ENCODE results near the gene PLCB4. TPM values are rescaled to one million over a fixed set of nuclear protein-coding genes. Genes with fewer than 3 reads are reported as not detected.

The PLCB4 gene
- total and polyA plus RNA-seq, 2 donors (not counting 1 experiment from before 2014, with no cell fraction given), result 7.3 to 13.7 TPM

DNA sequence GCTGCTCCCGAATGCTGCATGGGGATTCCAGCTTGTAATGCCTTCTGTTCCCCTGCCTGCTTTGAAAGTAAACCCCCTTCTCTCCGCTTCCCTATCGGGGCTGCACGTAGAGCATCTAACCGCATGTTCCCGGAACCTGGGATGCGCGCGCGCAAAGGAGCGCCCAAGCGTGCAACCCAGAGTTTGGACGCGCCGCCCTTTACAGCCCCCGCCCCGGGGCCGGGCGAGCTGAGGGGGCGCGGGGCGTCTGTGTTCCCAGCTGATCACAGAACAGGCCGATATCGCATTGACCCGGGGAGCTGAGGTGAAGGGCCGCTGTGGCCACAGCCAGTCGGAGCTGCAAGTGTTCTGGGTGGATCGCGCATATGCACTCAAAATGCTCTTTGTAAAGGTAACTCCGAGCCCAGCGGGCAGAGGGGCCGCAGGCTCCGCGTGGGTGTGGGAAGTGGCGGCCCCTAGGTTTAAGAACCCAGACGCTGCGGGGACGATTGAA, 446.9 kb downstream of the PLCB4 start:
- H3K9me3 ChIP-seq (ENCODE audit: control insufficient read depth, insufficient read depth, low read depth, low read length), result no peaks in the 10 kb centered on the region
- peaks cover 34% of the 10 kb centered on the region for H3K27me3 ChIP-seq (ENCODE audit: control insufficient read depth, insufficient read depth, low read length)
- peak overlapping the region; percentile 17 for H3K4me2 ChIP-seq (ENCODE audit: extremely low read depth, insufficient read depth, low read length)
- H3K36me3 ChIP-seq (ENCODE audit: control insufficient read depth, insufficient read depth, low read length), result no peaks in the 10 kb centered on the region
- H3K4me1 ChIP-seq (ENCODE audit: control insufficient read depth, extremely low read depth, insufficient read depth, low read length), result no peaks in the 10 kb centered on the region
- no peaks in the 10 kb centered on the region for H4K20me1 ChIP-seq (ENCODE audit: control insufficient read depth, extremely low read depth, insufficient read depth, low read length)
- no peaks in the 10 kb centered on the region for H3K79me2 ChIP-seq (ENCODE audit: control insufficient read depth, insufficient read depth, low read length)
- H2AFZ ChIP-seq (ENCODE audit: low read length), result no peak overlapping the region
- no peak overlapping the region for H3K27ac ChIP-seq (ENCODE audit: insufficient read depth, low read length)
- peak overlapping the region in 2 of 4 experiments; percentile 1 to 23 for H3K4me3 ChIP-seq (replicated peaks in 1 of 4; ENCODE audit: control extremely low read depth in 1 of 4, insufficient read depth in 1 of 4, low read depth in 3 of 4, low read length in 4 of 4)
- DNase-seq (ENCODE audit: low read depth in 2 of 2), result no peak
- TF ChIP-seq EZH2 (IDR thresholded peaks at IDR 0.05; ENCODE audit: low read length, missing control alignments), result peak; percentile 44
- TF ChIP-seq, protein P1, sequence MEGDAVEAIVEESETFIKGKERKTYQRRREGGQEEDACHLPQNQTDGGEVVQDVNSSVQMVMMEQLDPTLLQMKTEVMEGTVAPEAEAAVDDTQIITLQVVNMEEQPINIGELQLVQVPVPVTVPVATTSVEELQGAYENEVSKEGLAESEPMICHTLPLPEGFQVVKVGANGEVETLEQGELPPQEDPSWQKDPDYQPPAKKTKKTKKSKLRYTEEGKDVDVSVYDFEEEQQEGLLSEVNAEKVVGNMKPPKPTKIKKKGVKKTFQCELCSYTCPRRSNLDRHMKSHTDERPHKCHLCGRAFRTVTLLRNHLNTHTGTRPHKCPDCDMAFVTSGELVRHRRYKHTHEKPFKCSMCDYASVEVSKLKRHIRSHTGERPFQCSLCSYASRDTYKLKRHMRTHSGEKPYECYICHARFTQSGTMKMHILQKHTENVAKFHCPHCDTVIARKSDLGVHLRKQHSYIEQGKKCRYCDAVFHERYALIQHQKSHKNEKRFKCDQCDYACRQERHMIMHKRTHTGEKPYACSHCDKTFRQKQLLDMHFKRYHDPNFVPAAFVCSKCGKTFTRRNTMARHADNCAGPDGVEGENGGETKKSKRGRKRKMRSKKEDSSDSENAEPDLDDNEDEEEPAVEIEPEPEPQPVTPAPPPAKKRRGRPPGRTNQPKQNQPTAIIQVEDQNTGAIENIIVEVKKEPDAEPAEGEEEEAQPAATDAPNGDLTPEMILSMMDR (conservative IDR thresholded peaks at IDR 0.05 in 1 of 2, IDR thresholded peaks at IDR 0.05 in 1 of 2; ENCODE audit: low read depth in 1 of 2, low read length in 2 of 2), result no peak
- H3K9ac ChIP-seq (ENCODE audit: insufficient read depth, low read length), result no peak overlapping the region

DNA sequence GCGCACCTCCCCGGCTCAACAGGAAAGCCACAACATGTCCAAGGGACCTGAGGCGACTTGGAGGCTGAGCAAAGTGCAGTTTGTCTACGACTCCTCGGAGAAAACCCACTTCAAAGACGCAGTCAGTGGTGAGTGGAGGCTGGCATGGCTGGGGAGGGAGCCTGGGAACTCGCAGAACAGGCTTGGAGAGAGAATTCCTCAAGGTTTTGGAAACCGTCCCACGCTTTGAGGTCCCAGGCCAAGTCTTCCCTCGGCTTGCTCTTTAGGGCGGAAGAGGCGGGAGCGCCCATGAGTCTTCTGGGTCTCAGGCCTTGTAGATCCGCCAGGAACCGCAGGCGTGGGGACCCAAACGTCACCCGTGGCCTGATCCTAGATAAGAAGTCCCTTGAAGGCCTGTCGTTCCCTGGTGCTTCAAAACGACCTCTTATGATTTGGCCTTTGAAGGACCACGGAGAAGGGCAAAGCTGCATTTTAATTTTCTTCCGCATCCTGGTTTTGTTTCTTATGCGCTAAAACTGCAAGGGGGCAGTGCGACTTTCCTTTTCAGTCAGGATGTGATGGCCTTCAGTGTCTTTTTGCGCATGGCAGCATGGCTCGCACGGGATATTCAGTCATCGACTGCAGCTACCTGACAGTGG, 447.5 kb downstream of the PLCB4 start:
- DNase-seq (ENCODE audit: low read depth in 2 of 2), result peak in 1 of 2 donors; percentile 17
- Histone ChIP-seq H3K4me2 (ENCODE audit: extremely low read depth, insufficient read depth, low read length) (peak overlapping the region; percentile 17), H2AFZ (ENCODE audit: low read length) (no peak overlapping the region), H3K4me1 (ENCODE audit: control insufficient read depth, extremely low read depth, insufficient read depth, low read length) (no peaks in the 10 kb centered on the region), H3K27me3 (ENCODE audit: control insufficient read depth, insufficient read depth, low read length) (peaks cover 34% of the 10 kb centered on the region), H3K9ac (ENCODE audit: insufficient read depth, low read length) (no peak overlapping the region), H3K27ac (ENCODE audit: insufficient read depth, low read length) (no peak overlapping the region), H4K20me1 (ENCODE audit: control insufficient read depth, extremely low read depth, insufficient read depth, low read length) (no peaks in the 10 kb centered on the region), H3K36me3 (ENCODE audit: control insufficient read depth, insufficient read depth, low read length) (no peaks in the 10 kb centered on the region), H3K79me2 (ENCODE audit: control insufficient read depth, insufficient read depth, low read length) (no peaks in the 10 kb centered on the region), H3K9me3 (ENCODE audit: control insufficient read depth, insufficient read depth, low read depth, low read length) (no peaks in the 10 kb centered on the region), H3K4me3 (replicated peaks in 1 of 4; ENCODE audit: control extremely low read depth in 1 of 4, insufficient read depth in 1 of 4, low read depth in 3 of 4, low read length in 4 of 4) (peak overlapping the region in 1 of 4 experiments; percentile 1)
- TF ChIP-seq EZH2 (IDR thresholded peaks at IDR 0.05; ENCODE audit: low read length, missing control alignments), result no peak
- TF ChIP-seq, protein P1 (conservative IDR thresholded peaks at IDR 0.05 in 1 of 2, IDR thresholded peaks at IDR 0.05 in 1 of 2; ENCODE audit: low read depth in 1 of 2, low read length in 2 of 2), result no peak

DNA sequence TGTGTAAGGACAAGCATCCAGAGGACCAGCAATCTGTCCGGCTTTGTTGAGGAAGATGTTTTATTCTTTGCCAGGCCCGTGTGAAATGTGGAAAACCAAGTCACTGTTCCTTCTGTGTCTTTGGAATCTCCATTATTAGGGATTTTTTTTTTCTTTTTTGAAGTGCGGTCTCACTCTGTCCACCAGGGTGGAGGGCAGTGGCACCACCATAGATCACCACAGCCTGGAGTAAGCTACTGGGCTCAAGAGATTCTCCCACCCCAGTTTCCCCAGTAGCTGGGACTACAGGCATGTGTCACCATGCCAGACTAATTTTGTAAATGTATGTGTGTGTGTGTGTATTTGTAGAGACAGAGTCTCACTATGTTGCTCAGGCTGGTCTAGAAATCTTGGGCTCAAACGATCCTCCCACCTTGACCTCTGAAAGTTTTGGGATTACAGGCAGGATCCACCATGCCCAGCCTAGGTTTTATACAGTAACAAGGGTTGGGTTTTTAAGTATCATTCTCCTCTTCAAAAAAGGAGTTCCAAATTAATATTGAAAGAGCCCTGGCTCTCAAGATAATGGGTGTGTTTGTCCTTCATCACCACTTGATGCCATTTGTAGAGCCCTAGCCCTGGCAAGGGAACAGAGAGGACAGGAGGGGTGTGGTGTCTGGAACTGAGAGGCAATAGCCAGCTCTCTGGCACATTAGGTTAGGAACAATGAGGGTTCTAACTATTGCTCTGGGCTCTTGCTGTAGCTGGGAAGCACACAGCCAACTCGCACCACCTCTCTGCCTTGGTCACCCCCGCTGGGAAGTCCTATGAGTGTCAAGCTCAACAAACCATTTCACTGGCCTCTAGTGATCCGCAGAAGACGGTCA, 448.6 kb downstream of the PLCB4 start:
- no peaks in the 10 kb centered on the region for H3K79me2 ChIP-seq (ENCODE audit: control insufficient read depth, insufficient read depth, low read length)
- H3K9me3 ChIP-seq (ENCODE audit: control insufficient read depth, insufficient read depth, low read depth, low read length), result no peaks in the 10 kb centered on the region
- no peaks in the 10 kb centered on the region for H3K4me1 ChIP-seq (ENCODE audit: control insufficient read depth, extremely low read depth, insufficient read depth, low read length)
- H4K20me1 ChIP-seq (ENCODE audit: control insufficient read depth, extremely low read depth, insufficient read depth, low read length), result no peaks in the 10 kb centered on the region
- no peak overlapping the region for H2AFZ ChIP-seq (ENCODE audit: low read length)
- no peak overlapping the region for H3K9ac ChIP-seq (ENCODE audit: insufficient read depth, low read length)
- no peak overlapping the region for H3K27ac ChIP-seq (ENCODE audit: insufficient read depth, low read length)
- TF ChIP-seq, protein P1 (conservative IDR thresholded peaks at IDR 0.05 in 1 of 2, IDR thresholded peaks at IDR 0.05 in 1 of 2; ENCODE audit: low read depth in 1 of 2, low read length in 2 of 2), result no peak
- no peak for TF ChIP-seq EZH2 (IDR thresholded peaks at IDR 0.05; ENCODE audit: low read length, missing control alignments)
- H3K4me2 ChIP-seq (ENCODE audit: extremely low read depth, insufficient read depth, low read length), result no peak overlapping the region
- H3K4me3 ChIP-seq (replicated peaks in 1 of 4; ENCODE audit: control extremely low read depth in 1 of 4, insufficient read depth in 1 of 4, low read depth in 3 of 4, low read length in 4 of 4), result no peak overlapping the region
- no peak for DNase-seq (ENCODE audit: low read depth in 2 of 2)
- peaks cover 34% of the 10 kb centered on the region for H3K27me3 ChIP-seq (ENCODE audit: control insufficient read depth, insufficient read depth, low read length)
- no peaks in the 10 kb centered on the region for H3K36me3 ChIP-seq (ENCODE audit: control insufficient read depth, insufficient read depth, low read length)

Measured in fibroblast of lung (primary cell).